HCT116 (cell line): Measurements from ENCODE around the gene CDK14. TPM values are rescaled to one million over a fixed set of nuclear protein-coding genes. Genes with fewer than 3 reads are reported as not detected.

Experiments used
- ATAC-seq: fragments of 200-7000 bp; cut with Tn5 transposase; 2 replicates; pipeline ENCODE4 v1.9.1; 2020; ENCODE audit warnings: mild to moderate bottlenecking, moderate library complexity
- BruUV-seq: library from RNA; stranded (reverse); fragments of 400-500 nt; replicated peaks from 2 replicates; lab custom pipeline; 2021; lab: Mats Ljungman, UMichigan
- CTCF ChIA-PET: fragments of 300-600 bp; sonication (Branson Sonifier 250); formaldehyde crosslinking; loops from one replicate; lab custom pipeline; 2021; ENCODE audit warnings: antibody characterized with exemption; lab: Charles Lee
- POLR2A ChIA-PET: fragments of 300-600, 350-600 bp; sonication (Branson Sonifier 250); formaldehyde crosslinking; loops from one replicate; lab custom pipeline; 2021; ENCODE audit warnings: antibody characterized with exemption; lab: Charles Lee
- RAD21 ChIA-PET, 2 experiments: fragments of 300-600 bp; sonication (Branson Sonifier 250); formaldehyde crosslinking; loops; one replicate each; lab custom pipeline; 2023; ENCODE audit warnings: low total read pairs in 2 of 2; ENCODE audit not compliant: uncharacterized antibody in 2 of 2, unreplicated experiment in 2 of 2, low non-redundant PET in 1 of 2; lab: Charles Lee
- DNase-seq: peaks from one replicate; pipeline ENCODE4 v3.0.0-alpha.2; 2010; ENCODE audit warnings: low read depth, low spot score
- H2AFZ ChIP-seq: fragments of 200-600 bp; shearing (Covaris generic), sonication (generic); 2 replicates; pipeline ENCODE4 v1.6.1; 2017; ENCODE audit warnings: low read depth, mixed run types, mixed read lengths, antibody characterized with exemption, low read length; ENCODE audit not compliant: poor library complexity, severe bottlenecking
- H3K27ac ChIP-seq: 2 replicates; pipeline ENCODE4 v1.5.1; 2012; ENCODE audit warnings: low read depth, low read length
- H3K27me3 ChIP-seq: fragments of 200-600 bp; sonication (generic); 2 replicates; pipeline ENCODE4 v1.6.1; 2016; ENCODE audit warnings: mixed run types, low read length, mixed read lengths; ENCODE audit not compliant: insufficient read depth
- H3K36me3 ChIP-seq, 2 experiments: fragments of 200-500 bp in 1 of 2; fragments of 200-600 bp in 1 of 2; sonication (Bioruptor generic) in 1 of 2; sonication (generic) in 1 of 2; 2 replicates each; pipeline versions ENCODE4 v1.5.1 to v1.6.1; 2014 to 2016; ENCODE audit warnings: low read length in 2 of 2, inconsistent platforms in 1 of 2, mixed read lengths in 1 of 2, mixed run types in 1 of 2; ENCODE audit not compliant: insufficient read depth in 2 of 2, control insufficient read depth in 1 of 2
- H3K4me1 ChIP-seq, 2 experiments: fragments of 200-600 bp in 1 of 2; sonication (generic) in 1 of 2; 2 replicates each; pipeline versions ENCODE4 v1.5.1 to v1.6.1; 2012 to 2017; ENCODE audit warnings: low read length in 2 of 2, inconsistent platforms in 1 of 2, mild to moderate bottlenecking in 1 of 2, mixed read lengths in 1 of 2, mixed run types in 1 of 2, moderate library complexity in 1 of 2; ENCODE audit not compliant: insufficient read depth in 2 of 2, control insufficient read depth in 1 of 2
- H3K4me2 ChIP-seq: fragments of 200-600 bp; sonication (generic); 2 replicates; pipeline ENCODE4 v1.6.1; 2017; ENCODE audit warnings: mixed run types, low read length, mixed read lengths
- H3K4me3 ChIP-seq, 2 experiments: fragments of 200-600 bp in 1 of 2; sonication (generic) in 1 of 2; replicated peaks in 1 of 2; 2 replicates each; pipeline ENCODE4 v1.5.1; 2011 to 2016; ENCODE audit warnings: low read length in 2 of 2, control low read depth in 1 of 2, low read depth in 1 of 2, mild to moderate bottlenecking in 1 of 2, mixed read lengths in 1 of 2, mixed run types in 1 of 2
- H3K79me2 ChIP-seq: fragments of 200-600 bp; sonication (generic); 2 replicates; pipeline ENCODE4 v1.6.1; 2017; ENCODE audit warnings: mild to moderate bottlenecking, mixed run types, low read length, moderate library complexity, mixed read lengths; ENCODE audit not compliant: insufficient read depth
- H3K9ac ChIP-seq: fragments of 200-600 bp; sonication (generic); 2 replicates; pipeline ENCODE4 v1.6.1; 2016; ENCODE audit warnings: low read length, mixed read lengths
- H3K9me2 ChIP-seq: fragments of 200-600 bp; sonication (generic), shearing (Covaris generic); 2 replicates; pipeline ENCODE4 v1.6.1; 2017; ENCODE audit warnings: mixed run types, mild to moderate bottlenecking, moderate library complexity; ENCODE audit not compliant: insufficient read depth
- H3K9me3 ChIP-seq, 2 experiments: fragments of 200-500 bp in 1 of 2; fragments of 200-600 bp in 1 of 2; sonication (Bioruptor generic) in 1 of 2; sonication (generic) in 1 of 2; 2 replicates each; pipeline ENCODE4 v1.6.1; 2014 to 2017; ENCODE audit warnings: low read length in 2 of 2, mixed read lengths in 2 of 2, inconsistent platforms in 1 of 2, low read depth in 1 of 2, mild to moderate bottlenecking in 1 of 2, mixed run types in 1 of 2, moderate library complexity in 1 of 2; ENCODE audit not compliant: control insufficient read depth in 1 of 2, insufficient read depth in 1 of 2
- H4K20me1 ChIP-seq: fragments of 200-600 bp; sonication (generic), shearing (Covaris generic); 2 replicates; pipeline ENCODE4 v1.6.1; 2017; ENCODE audit warnings: mixed run types, mild to moderate bottlenecking, moderate library complexity; ENCODE audit not compliant: insufficient read depth
- CEBPB ChIP-seq: IDR thresholded peaks from 2 replicates; pipeline ENCODE4 v1.6.1; 2012; ENCODE audit warnings: low read depth
- EGR1 ChIP-seq: IDR thresholded peaks from 2 replicates; pipeline ENCODE4 v1.6.1; 2012; ENCODE audit warnings: low read depth
- EZH2 ChIP-seq: fragments of 200-600 bp; sonication (generic); IDR thresholded peaks from 2 replicates; pipeline ENCODE4 v1.6.1; 2017; ENCODE audit warnings: antibody characterized with exemption, mixed run types
- EZH2phosphoT487 ChIP-seq: fragments of 200-600 bp; IDR thresholded peaks from 2 replicates; pipeline ENCODE4 v1.6.1; 2018; ENCODE audit warnings: antibody characterized with exemption, borderline replicate concordance
- FOSL1 ChIP-seq: IDR thresholded peaks from 2 replicates; pipeline ENCODE4 v1.6.1; 2012; ENCODE audit warnings: low read depth
- JUND ChIP-seq: IDR thresholded peaks from 2 replicates; pipeline ENCODE4 v1.6.1; 2012
- POLR2A ChIP-seq: IDR thresholded peaks from 2 replicates; pipeline ENCODE4 v1.7.0; 2011; ENCODE audit warnings: borderline replicate concordance; ENCODE audit not compliant: insufficient read depth, insufficient read length; ENCODE audit errors: extremely low read depth
- POLR2AphosphoS5 ChIP-seq: IDR thresholded peaks from 2 replicates; pipeline ENCODE4 v1.6.1; 2011; ENCODE audit warnings: mild to moderate bottlenecking, low read depth, low read length, moderate library complexity
- SIN3A ChIP-seq: IDR thresholded peaks from 2 replicates; pipeline ENCODE4 v1.6.1; 2012; ENCODE audit warnings: low read depth
- SP1 ChIP-seq: IDR thresholded peaks from 2 replicates; pipeline ENCODE4 v1.6.1; 2012; ENCODE audit warnings: low read depth
- SRF ChIP-seq: IDR thresholded peaks from 2 replicates; pipeline ENCODE4 v1.6.1; 2012; ENCODE audit warnings: low read depth
- TCF7L2 ChIP-seq: IDR thresholded peaks from 2 replicates; pipeline ENCODE4 v1.7.0; 2011; ENCODE audit warnings: borderline replicate concordance, inconsistent platforms; ENCODE audit not compliant: insufficient read depth, insufficient read length; ENCODE audit errors: extremely low read depth
- YY1 ChIP-seq: IDR thresholded peaks from 2 replicates; pipeline ENCODE4 v1.6.1; 2011; ENCODE audit warnings: low read length, low read depth, moderate library complexity, mild to moderate bottlenecking; ENCODE audit not compliant: insufficient replicate concordance; ENCODE audit errors: extremely low read depth
- ZNF274 ChIP-seq: fragments of 200-500 bp; sonication (Bioruptor generic); IDR thresholded peaks from 2 replicates; pipeline ENCODE4 v1.6.1; 2014; ENCODE audit warnings: mild to moderate bottlenecking, low read depth, low read length, inconsistent platforms
- intact Hi-C: fragments of 100-400 bp; cut with micrococcal nuclease; formaldehyde crosslinking; loops from 2 replicates; pipeline ENCODE4 v1.10.0; 2022
- total RNA-seq: library from RNA; stranded (reverse); gene quantifications from one replicate; pipeline ENCODE4 v1.2.1, GENCODE V29; 2021; ENCODE audit not compliant: unreplicated experiment
- TF ChIP-seq, protein P1 (sequence below): IDR thresholded peaks from 2 replicates; pipeline ENCODE4 v1.6.1; 2012
- TF ChIP-seq, protein P2 (sequence below), 3 experiments: fragments of 200-600 bp in 1 of 3; sonication (generic) in 1 of 3; IDR thresholded peaks in 2 of 3; conservative IDR thresholded peaks in 1 of 3; 2 replicates each; pipeline ENCODE4 v1.5.1; 2012 to 2017; ENCODE audit warnings: low read depth in 2 of 3, low read length in 2 of 3, antibody characterized with exemption in 1 of 3, borderline replicate concordance in 1 of 3, control low read depth in 1 of 3, mild to moderate bottlenecking in 1 of 3, mixed read lengths in 1 of 3, mixed run types in 1 of 3, moderate library complexity in 1 of 3; ENCODE audit not compliant: insufficient read depth in 1 of 3
- TF ChIP-seq, protein P3 (sequence below): IDR thresholded peaks from 2 replicates; pipeline ENCODE4 v1.6.1; 2012
- TF ChIP-seq, protein P4 (sequence below): IDR thresholded peaks from 2 replicates; pipeline ENCODE4 v1.6.1; 2012; ENCODE audit warnings: low read depth

Gene CDK14
- total RNA-seq, 1 experiment from 2014 or later = 10.2 TPM

DNA sequence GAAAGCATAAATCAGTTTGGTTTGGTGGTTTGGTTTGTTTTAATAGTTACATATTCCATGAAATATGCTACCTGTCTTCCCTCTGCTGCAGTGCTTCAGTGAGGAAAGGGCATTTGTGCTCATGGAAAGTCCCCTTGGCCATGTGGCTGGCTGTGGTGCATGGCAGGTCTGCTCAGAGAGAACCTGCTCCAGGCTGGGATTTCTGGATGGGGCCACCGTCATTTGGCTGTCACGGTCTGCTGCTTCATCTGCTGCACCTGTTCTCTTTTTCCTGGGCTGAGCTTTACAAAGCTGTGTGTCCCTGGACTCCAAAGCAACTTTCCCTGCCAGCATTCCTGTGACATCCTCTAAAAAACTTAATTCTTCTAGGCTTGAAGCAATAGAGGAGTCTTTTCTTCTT, 8.9 kb downstream of the CDK14 start (continued):
- TF ChIP-seq ZNF274 (no peak), SIN3A (no peak), YY1 (no peak)
- TF ChIP-seq, all 23 proteins: peak for 0

DNA sequence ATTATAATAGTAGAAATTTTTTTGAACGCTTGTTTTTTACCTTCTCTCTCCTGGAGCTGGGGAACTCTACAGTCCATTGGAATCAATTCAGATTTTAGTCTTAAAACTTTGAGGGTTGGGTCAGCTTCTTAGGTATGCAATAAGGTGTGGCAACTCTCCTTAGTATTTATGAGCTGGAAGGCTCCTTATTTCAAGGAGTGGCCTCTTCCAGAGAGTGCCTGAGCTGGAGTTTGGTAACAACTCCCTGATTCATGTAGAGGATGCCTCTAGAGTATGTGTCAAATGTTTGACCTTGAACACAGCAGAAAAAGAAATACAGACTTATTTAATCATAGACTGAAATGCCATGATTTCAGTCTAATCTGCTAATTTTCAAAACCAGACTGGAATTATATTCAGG, 11.1 kb downstream of the CDK14 start:
- no peaks in the 10 kb centered on the region for H4K20me1 ChIP-seq

More for the DNA sequence above, 11.1 kb downstream of the CDK14 start:
- no peak overlapping the region for H3K9ac ChIP-seq
- RAD21 ChIA-PET = no interaction called here
- H2AFZ ChIP-seq = no peak overlapping the region
- intact Hi-C loops = no loop called here
- H3K4me3 ChIP-seq = no peak overlapping the region
- no peaks in the 10 kb centered on the region for H3K9me3 ChIP-seq
- no peaks in the 10 kb centered on the region for H3K36me3 ChIP-seq
- no peak for ATAC-seq
- no peaks in the 10 kb centered on the region for H3K79me2 ChIP-seq
- CTCF ChIA-PET = interaction anchor here (1.1 kb wide), 1 partner anchor 11 kb away, joined by 4 read pairs; the partner anchor contains the start of gene CDK14
- POLR2A ChIA-PET = no interaction called here
- H3K27me3 ChIP-seq = no peaks in the 10 kb centered on the region
- no peaks in the 10 kb centered on the region for H3K9me2 ChIP-seq
- DNase-seq = no peak
- H3K4me2 ChIP-seq = no peak overlapping the region
- TF ChIP-seq, protein P1, sequence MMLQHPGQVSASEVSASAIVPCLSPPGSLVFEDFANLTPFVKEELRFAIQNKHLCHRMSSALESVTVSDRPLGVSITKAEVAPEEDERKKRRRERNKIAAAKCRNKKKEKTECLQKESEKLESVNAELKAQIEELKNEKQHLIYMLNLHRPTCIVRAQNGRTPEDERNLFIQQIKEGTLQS = no peak
- TF ChIP-seq FOSL1 = no peak
- no peak for TF ChIP-seq POLR2AphosphoS5
- TF ChIP-seq JUND = no peak
- no peak for TF ChIP-seq EGR1
- TF ChIP-seq, protein P2, sequence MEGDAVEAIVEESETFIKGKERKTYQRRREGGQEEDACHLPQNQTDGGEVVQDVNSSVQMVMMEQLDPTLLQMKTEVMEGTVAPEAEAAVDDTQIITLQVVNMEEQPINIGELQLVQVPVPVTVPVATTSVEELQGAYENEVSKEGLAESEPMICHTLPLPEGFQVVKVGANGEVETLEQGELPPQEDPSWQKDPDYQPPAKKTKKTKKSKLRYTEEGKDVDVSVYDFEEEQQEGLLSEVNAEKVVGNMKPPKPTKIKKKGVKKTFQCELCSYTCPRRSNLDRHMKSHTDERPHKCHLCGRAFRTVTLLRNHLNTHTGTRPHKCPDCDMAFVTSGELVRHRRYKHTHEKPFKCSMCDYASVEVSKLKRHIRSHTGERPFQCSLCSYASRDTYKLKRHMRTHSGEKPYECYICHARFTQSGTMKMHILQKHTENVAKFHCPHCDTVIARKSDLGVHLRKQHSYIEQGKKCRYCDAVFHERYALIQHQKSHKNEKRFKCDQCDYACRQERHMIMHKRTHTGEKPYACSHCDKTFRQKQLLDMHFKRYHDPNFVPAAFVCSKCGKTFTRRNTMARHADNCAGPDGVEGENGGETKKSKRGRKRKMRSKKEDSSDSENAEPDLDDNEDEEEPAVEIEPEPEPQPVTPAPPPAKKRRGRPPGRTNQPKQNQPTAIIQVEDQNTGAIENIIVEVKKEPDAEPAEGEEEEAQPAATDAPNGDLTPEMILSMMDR (IDR thresholded peaks at IDR 0.05 in 2 of 3, conservative IDR thresholded peaks at IDR 0.05 in 1 of 3; ENCODE audit: borderline replicate concordance in 1 of 3, insufficient read depth in 1 of 3, low read depth in 2 of 3, low read length in 2 of 3) = no peak
- no peak for TF ChIP-seq SP1
- TF ChIP-seq, protein P3, sequence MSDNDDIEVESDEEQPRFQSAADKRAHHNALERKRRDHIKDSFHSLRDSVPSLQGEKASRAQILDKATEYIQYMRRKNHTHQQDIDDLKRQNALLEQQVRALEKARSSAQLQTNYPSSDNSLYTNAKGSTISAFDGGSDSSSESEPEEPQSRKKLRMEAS = no peak
- TF ChIP-seq TCF7L2 = no peak
- no peak for TF ChIP-seq SRF
- TF ChIP-seq YY1 = no peak
- no peak for TF ChIP-seq SIN3A
- no peak for TF ChIP-seq EZH2
- no peak for TF ChIP-seq POLR2A
- TF ChIP-seq EZH2phosphoT487 = no peak
- TF ChIP-seq, protein P4, sequence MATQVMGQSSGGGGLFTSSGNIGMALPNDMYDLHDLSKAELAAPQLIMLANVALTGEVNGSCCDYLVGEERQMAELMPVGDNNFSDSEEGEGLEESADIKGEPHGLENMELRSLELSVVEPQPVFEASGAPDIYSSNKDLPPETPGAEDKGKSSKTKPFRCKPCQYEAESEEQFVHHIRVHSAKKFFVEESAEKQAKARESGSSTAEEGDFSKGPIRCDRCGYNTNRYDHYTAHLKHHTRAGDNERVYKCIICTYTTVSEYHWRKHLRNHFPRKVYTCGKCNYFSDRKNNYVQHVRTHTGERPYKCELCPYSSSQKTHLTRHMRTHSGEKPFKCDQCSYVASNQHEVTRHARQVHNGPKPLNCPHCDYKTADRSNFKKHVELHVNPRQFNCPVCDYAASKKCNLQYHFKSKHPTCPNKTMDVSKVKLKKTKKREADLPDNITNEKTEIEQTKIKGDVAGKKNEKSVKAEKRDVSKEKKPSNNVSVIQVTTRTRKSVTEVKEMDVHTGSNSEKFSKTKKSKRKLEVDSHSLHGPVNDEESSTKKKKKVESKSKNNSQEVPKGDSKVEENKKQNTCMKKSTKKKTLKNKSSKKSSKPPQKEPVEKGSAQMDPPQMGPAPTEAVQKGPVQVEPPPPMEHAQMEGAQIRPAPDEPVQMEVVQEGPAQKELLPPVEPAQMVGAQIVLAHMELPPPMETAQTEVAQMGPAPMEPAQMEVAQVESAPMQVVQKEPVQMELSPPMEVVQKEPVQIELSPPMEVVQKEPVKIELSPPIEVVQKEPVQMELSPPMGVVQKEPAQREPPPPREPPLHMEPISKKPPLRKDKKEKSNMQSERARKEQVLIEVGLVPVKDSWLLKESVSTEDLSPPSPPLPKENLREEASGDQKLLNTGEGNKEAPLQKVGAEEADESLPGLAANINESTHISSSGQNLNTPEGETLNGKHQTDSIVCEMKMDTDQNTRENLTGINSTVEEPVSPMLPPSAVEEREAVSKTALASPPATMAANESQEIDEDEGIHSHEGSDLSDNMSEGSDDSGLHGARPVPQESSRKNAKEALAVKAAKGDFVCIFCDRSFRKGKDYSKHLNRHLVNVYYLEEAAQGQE = no peak
- no peak for TF ChIP-seq ZNF274
- TF ChIP-seq CEBPB = no peak
- BruUV-seq = no TSS peak
- H3K4me1 ChIP-seq = peaks cover 0 to 3% of the 10 kb centered on the region in 2 experiments; a peak in 1 of 4 replicates
- H3K27ac ChIP-seq = no peak overlapping the region
